Measurements from ENCODE around the gene CIBAR2. TPM values are rescaled to one million over a fixed set of nuclear protein-coding genes. Genes with fewer than 3 reads are reported as not detected.
A peak's percentile ranks its signal among the peaks of the same experiment; 100 is the strongest.

Gene CIBAR2
- total and polyA plus RNA-seq, 9 of the 15 experiments (the other 6 are each of a cell fraction or from before 2014, with no cell fraction given): not detected

- ATAC-seq: 0 out of 3 replicates have a peak, but pooled peaks have one; percentile 22
- H3K4me2 ChIP-seq (ENCODE audit: insufficient read depth, low read length): no peak overlapping the region
- CTCF ChIA-PET (ENCODE audit: low intra/inter-chr PET ratio): no interaction called here
- 70% methylated on average over 10 of the region's 10 CpGs for WGBS (ENCODE audit: insufficient coverage, low coverage, missing lambda C conversion rate)
- no peak overlapping the region for H3K27ac ChIP-seq (ENCODE audit: extremely low read depth, low read depth, low read length)
- H2AFZ ChIP-seq (ENCODE audit: low read depth, low read length): no peak overlapping the region
- no peaks in the 10 kb centered on the region for H3K9me1 ChIP-seq (ENCODE audit: control insufficient read depth, insufficient read depth, low read length)
- POLR2A ChIA-PET: interaction anchor here (1.2 kb wide), 1 partner anchor 30 kb away, joined by 4 read pairs; no protein-coding TSS in a partner anchor
- no TSS peak for BruUV-seq (replicated peaks)
- no peaks in the 10 kb centered on the region; the same call in 1 of the 2 replicates for H4K20me1 ChIP-seq (replicated peaks; ENCODE audit: control insufficient read depth, insufficient read depth, low read length)
- no peak for DNase-seq (ENCODE audit: extremely low read depth in 1 of 4, low spot score in 3 of 4)
- peaks cover 52% of the 10 kb centered on the region; the same call in 1 of the 3 replicates for H3K36me3 ChIP-seq (ENCODE audit: control insufficient read depth, insufficient read depth, low read length)
- no peak overlapping the region for H3K4me3 ChIP-seq
- H3K9ac ChIP-seq (ENCODE audit: insufficient read depth in 1 of 2, low read depth in 2 of 2, low read length in 2 of 2): no peak overlapping the region; a peak in 1 of 4 replicates
- no peaks in the 10 kb centered on the region for H3K9me3 ChIP-seq (replicated peaks; ENCODE audit: control insufficient read depth, insufficient read depth, low read depth, low read length)
- TF ChIP-seq SPI1 (IDR thresholded peaks at IDR 0.05; ENCODE audit: borderline replicate concordance, low read depth, low read length) (0 out of 2 replicates have a peak, but pooled peaks have one; percentile 12), ASH1L (IDR thresholded peaks at IDR 0.05; ENCODE audit: borderline replicate concordance, low read depth, partially characterized antibody) (no peak), SOX6 (IDR thresholded peaks at IDR 0.05) (no peak), MAFG (tag; conservative IDR thresholded peaks at IDR 0.05) (no peak), ZNF740 (CRISPR knock-in tag; IDR thresholded peaks at IDR 0.05) (0 out of 2 replicates have a peak, but pooled peaks have one; percentile 58), ZNF740 (tag; IDR thresholded peaks at IDR 0.05) (no peak), ZBTB1 (CRISPR knock-in tag; IDR thresholded peaks at IDR 0.05; ENCODE audit: borderline replicate concordance, low read depth) (no peak), RAD21 (CRISPR knock-in tag; conservative IDR thresholded peaks at IDR 0.05 in 1 of 2, IDR thresholded peaks at IDR 0.05 in 1 of 2) (no peak), BMI1 (IDR thresholded peaks at IDR 0.05; ENCODE audit: low read length) (no peak), DPF2 (IDR thresholded peaks at IDR 0.05) (no peak), TFAP4 (CRISPR knock-in tag; IDR thresholded peaks at IDR 0.05; ENCODE audit: borderline replicate concordance) (peak; percentile 14; the same call in 1 of the 2 replicates), ARID1B (IDR thresholded peaks at IDR 0.05) (no peak), STAT5A (IDR thresholded peaks at IDR 0.05; ENCODE audit: borderline replicate concordance, low read length) (no peak), ZNF212 (CRISPR knock-in tag; IDR thresholded peaks at IDR 0.05) (no peak)
- no peak for FAIRE-seq
- in situ Hi-C loops (cut with MboI) (no loop called here), intact Hi-C loops (cut with micrococcal nuclease) (no loop called here)
- no peaks in the 10 kb centered on the region for H3K79me2 ChIP-seq (ENCODE audit: control insufficient read depth, insufficient read depth, low read length)
- H3K4me1 ChIP-seq (replicated peaks in 1 of 2; ENCODE audit: control insufficient read depth in 2 of 2, insufficient read depth in 2 of 2, low read length in 2 of 2): peaks cover 0 to 26% of the 10 kb centered on the region in 2 experiments; a peak in 2 of 5 replicates
- no peaks in the 10 kb centered on the region for H3K27me3 ChIP-seq (ENCODE audit: control insufficient read depth in 2 of 2, insufficient read depth in 2 of 2, low read length in 2 of 2)
Measured at GRCh38 chr16:85077039-85077438, 35.2 kb downstream of the CIBAR2 start.

Measured in K562 (cell line).